Activated T-helper 1 cell treated with anti-CD3 and anti-CD28 coated beads, Interleukin-12 subunit alpha, Interleukin-12 subunit beta, Interleukin-2, Interleukin-4 antibody, amounts not matched to agents 30 ng/mL and 10 ng/mL and 1 ng/mL, durations not matched to agents 14 hours and 24 hours and 36 hours (primary cell): Measurements from ENCODE around the gene TICAM1. TPM values are rescaled to one million over a fixed set of nuclear protein-coding genes. Genes with fewer than 3 reads are reported as not detected.
A peak's percentile ranks its signal among the peaks of the same experiment; 100 is the strongest.

Experiments
- DNase-seq: peaks from one replicate; pipeline ENCODE4 v3.0.0; 2021; ENCODE audit warnings: low spot score
- H3K27ac Mint-ChIP-seq: one replicate; pipeline ENCODE4 v1.8.0; 2021; ENCODE audit warnings: mild to moderate bottlenecking, mixed read lengths
- H3K27me3 Mint-ChIP-seq: one replicate; pipeline ENCODE4 v1.8.0; 2022; ENCODE audit warnings: mild to moderate bottlenecking, moderate library complexity, mixed read lengths; ENCODE audit not compliant: insufficient read depth
- H3K36me3 Mint-ChIP-seq: one replicate; pipeline ENCODE4 v1.8.0; 2021; ENCODE audit warnings: low read depth, mixed read lengths
- H3K4me1 Mint-ChIP-seq: one replicate; pipeline ENCODE4 v1.8.0; 2021; ENCODE audit warnings: low read depth, mixed read lengths
- H3K4me3 Mint-ChIP-seq: one replicate; pipeline ENCODE4 v1.8.0; 2021; ENCODE audit warnings: mild to moderate bottlenecking, moderate library complexity, mixed read lengths
- H3K9me3 Mint-ChIP-seq: one replicate; pipeline ENCODE4 v1.8.0; 2021; ENCODE audit warnings: mixed read lengths
- intact Hi-C: fragments of 100-400 bp; cut with micrococcal nuclease; formaldehyde crosslinking; loops from one replicate; pipeline ENCODE4 v1.15.1; 2024
- total RNA-seq: library from RNA; stranded (reverse); gene quantifications from 2 replicates; pipeline ENCODE4 v1.2.3, GENCODE V29; 2022

TICAM1 gene
- total RNA-seq: 31.2 and 33.3 TPM in 2 replicates

DNA sequence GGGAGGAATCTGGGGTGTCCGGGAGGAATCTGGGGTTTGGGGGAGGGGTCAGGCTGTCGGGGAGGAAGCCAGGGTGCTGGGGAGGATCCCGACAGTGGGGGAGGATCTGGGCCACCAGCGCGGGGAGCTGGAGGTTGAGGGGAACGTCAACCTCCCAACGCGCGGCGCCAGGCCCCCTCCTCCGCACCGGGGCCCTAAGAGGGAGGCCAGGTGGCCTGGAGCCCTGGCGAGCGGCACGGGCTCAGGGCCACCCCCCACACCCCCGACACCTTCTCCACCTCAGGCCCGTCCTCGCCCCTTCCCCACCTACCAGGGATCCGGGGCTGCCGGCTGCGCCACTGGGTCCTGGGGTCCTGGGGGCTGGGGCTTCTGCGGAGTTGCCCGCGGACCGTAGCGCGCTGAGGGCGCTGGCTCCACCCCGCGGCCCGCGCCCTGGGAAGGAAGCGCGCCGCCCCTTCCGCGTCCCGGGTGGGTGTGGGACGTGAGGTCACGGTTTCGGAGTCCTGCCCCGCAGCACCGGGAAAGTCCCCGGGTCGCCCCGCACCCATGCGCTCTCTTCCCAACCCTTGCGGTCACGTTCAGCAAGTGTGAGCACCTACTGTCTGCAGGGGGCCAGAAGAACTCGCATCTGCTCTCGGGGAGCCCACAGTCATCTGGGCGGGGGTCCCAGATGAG is at the start of gene TICAM1:
TSS of gene TICAM1 (minus strand) at position 409 of the 675 bp plus-strand sequence. CDS start 13,335 bp downstream, outside the sequence.
- intact Hi-C loops: loop anchor here (1.0 to 2.0 kb wide), 4 partner anchors 16 to 35 kb away; partner anchors contain the start of gene PLIN3
- H3K36me3 Mint-ChIP-seq: peaks cover 11% of the 10 kb centered on the region

DNA sequence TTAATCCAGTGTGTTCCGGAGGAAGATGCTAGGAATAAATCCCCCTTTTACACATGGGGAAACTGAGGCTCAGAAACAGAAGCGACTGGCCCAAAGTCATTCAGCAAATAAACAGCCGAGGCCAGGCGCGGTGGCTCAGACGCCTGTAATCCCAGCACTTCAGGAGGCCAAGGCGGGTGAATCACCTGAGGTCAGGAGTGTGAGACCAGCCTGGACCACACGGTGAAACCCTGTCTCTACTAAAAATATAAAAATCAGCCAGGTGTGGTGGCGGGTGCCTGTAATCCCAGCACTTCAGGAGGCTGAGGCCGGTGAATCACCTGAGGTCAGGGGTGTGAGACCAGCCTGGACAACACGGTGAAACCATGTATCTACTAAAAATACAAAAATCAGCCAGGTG is 47.5 kb upstream of the TICAM1 start:
- Mint-ChIP-seq H3K36me3 (no peaks in the 10 kb centered on the region), H3K4me1 (no peaks in the 10 kb centered on the region), H3K27ac (no peak overlapping the region), H3K27me3 (peaks cover 2% of the 10 kb centered on the region), H3K9me3 (no peaks in the 10 kb centered on the region), H3K4me3 (no peak overlapping the region)
- no peak for DNase-seq
- intact Hi-C loops: no loop called here

More for the DNA sequence above, at the start of gene TICAM1:
- Mint-ChIP-seq H3K4me1 (peaks cover 22% of the 10 kb centered on the region), H3K4me3 (peak within 1 kb of the TSS; percentile 91), H3K27ac (peak within 1 kb of the TSS; percentile 94), H3K27me3 (no peaks in the 10 kb centered on the region), H3K9me3 (no peaks in the 10 kb centered on the region)
- peak; percentile 85 for DNase-seq

DNA sequence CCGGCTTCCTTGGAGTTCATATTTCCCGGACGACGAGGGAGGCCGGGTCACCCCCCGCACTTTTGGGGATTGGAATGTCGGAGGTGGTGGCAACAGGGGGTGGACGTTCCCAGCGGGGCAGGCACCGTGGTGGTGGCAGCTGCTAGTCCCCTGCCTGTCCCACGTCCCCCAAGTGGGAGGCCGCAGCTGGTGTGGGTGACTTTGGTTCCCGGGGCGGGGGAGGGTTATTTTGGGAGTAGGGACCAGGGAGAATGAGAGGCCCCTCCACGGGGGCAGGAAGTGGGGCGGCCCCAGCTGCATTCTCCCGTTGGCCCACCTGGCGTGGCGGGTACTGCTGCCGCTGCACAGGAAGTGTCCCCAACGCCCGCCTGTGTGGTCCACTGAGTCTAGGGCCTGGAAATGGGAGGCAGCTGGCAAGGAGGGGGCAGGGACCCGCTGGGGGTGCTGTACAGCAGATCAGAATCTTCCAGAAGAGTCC is 47.0 kb upstream of the TICAM1 start:
- intact Hi-C loops: no loop called here
- Mint-ChIP-seq H3K9me3 (no peaks in the 10 kb centered on the region), H3K27ac (no peak overlapping the region), H3K27me3 (peaks cover 2% of the 10 kb centered on the region), H3K4me1 (no peaks in the 10 kb centered on the region), H3K4me3 (no peak overlapping the region), H3K36me3 (no peaks in the 10 kb centered on the region)
- no peak for DNase-seq

DNA sequence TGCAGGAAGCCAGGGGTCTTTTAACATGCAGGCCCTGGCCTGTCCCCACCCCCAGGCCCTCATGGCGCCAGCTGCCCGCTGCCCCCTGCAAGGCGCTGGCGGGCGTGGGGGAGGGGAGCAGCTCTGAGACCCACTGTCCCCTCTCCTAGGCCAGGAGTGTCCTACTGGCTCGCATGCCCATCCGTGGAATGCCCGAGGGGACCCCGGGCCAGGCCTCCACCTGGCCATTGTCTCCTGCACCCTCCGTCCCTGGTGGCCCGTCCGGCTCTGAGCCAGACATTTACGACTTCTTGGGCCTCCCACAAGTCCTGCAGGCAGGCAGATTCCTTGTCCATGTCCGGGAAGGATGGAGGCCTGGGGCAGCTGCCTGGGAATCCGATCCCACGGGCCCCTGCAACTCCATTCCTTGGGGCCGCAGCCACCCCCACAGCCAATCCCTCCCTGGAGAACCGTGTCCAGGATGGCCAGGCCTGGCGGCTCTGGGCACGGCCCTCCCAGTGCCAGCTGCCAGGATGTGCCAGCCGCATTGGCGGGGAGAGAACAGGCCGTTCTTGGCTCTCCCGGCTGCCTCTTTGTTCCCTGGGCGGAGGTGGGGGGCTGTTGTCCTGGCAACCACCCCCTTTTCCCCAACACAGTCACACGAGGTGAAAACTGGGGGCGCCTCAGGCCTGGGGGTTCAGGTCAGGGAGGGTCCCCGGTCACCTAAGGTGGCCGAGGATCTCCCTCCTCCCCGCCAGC is 46.4 kb upstream of the TICAM1 start:
- peaks cover 2% of the 10 kb centered on the region for H3K27me3 Mint-ChIP-seq
- H3K36me3 Mint-ChIP-seq: no peaks in the 10 kb centered on the region
- H3K4me1 Mint-ChIP-seq: peaks cover under 1% of the 10 kb centered on the region
- no peak for DNase-seq
- H3K4me3 Mint-ChIP-seq: no peak overlapping the region
- no peaks in the 10 kb centered on the region for H3K9me3 Mint-ChIP-seq
- H3K27ac Mint-ChIP-seq: no peak overlapping the region
- intact Hi-C loops: no loop called here

DNA sequence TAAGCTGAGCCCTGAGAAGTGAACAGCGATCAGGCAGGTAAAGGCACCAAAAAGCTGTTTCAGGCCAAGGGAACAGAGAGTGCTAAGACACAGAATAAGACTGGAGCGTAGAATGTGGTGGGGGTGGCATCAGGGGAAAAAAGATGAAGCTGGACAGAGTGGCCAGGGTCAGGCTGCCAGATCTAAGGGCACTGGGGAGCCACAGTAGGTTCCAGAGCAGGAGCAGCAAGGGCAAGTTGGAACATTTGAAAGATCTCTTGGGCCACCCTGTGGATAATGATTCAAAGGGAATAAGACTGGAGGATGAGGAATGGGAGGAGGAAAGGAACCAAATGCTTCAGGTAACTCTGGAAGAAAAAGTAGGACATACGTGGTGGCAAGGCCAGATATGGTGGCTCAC is 42.4 kb upstream of the TICAM1 start:
- Mint-ChIP-seq H3K27ac (no peak overlapping the region), H3K4me3 (no peak overlapping the region), H3K36me3 (no peaks in the 10 kb centered on the region), H3K9me3 (no peaks in the 10 kb centered on the region), H3K27me3 (peaks cover 8% of the 10 kb centered on the region), H3K4me1 (peaks cover 18% of the 10 kb centered on the region)
- intact Hi-C loops: no loop called here
- DNase-seq: no peak

DNA sequence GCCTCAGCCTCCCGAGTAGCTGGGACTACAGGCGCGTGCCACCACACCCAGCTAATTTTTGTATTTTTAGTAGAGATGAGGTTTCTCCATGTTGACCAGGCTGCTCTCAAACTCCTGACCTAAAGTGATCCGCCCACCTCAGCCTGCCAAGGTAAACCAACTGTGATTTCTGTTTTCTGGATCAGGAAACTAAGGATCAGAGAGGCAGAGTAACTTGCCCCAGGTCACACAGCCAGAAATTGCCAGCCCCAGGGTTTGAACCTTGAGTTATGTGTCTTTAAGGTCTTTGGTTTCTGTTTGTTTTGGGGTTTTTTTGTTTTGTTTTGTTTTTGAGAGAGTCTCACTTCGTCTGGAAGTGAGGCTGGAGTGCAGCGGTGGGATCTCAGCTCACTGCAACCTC is 40.2 kb upstream of the TICAM1 start:
- intact Hi-C loops: loop anchor here (1.0 kb wide), 2 partner anchors 40 to 160 kb away; no protein-coding TSS in a partner anchor
- Mint-ChIP-seq H3K36me3 (no peaks in the 10 kb centered on the region), H3K27me3 (peaks cover 6% of the 10 kb centered on the region), H3K9me3 (no peaks in the 10 kb centered on the region), H3K4me3 (no peak overlapping the region), H3K4me1 (peaks cover 28% of the 10 kb centered on the region), H3K27ac (no peak overlapping the region)
- DNase-seq: no peak

DNA sequence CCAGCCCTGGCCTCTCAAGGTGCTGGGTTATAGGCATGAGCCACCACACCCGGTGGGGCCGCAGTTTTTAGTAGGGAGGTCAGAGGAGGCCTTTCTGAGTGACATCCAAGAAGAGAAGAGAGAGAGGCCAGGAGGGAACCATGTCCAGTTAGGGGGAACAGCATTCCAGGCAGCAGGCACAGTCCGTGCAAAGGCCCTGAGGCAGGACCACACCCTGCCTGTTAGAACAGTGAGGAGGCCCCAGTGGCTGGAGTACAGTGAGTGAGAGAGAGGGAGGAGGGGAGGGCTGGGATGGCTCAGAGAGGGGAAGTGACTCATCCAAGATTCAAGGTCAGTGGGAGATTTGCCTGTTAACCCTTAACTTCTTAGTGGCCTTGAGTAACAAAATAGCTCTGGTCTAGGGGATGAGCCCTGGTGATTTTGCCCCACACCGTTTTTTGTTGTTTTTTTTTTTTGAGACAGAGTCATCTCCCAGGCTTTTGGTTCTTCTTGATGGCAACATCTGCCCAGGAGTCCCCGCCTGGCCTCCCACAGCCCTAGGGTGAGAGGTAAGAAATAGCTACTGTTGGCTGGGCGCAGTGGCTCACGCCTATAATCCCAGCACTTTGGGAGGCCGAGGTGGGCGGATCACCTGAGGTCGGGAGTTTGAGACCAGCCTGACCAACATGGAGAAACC is 38.7 kb upstream of the TICAM1 start:
- Mint-ChIP-seq H3K27me3 (peaks cover 6% of the 10 kb centered on the region), H3K27ac (no peak overlapping the region), H3K4me1 (peaks cover 34% of the 10 kb centered on the region), H3K36me3 (no peaks in the 10 kb centered on the region), H3K9me3 (no peaks in the 10 kb centered on the region), H3K4me3 (no peak overlapping the region)
- intact Hi-C loops: no loop called here
- DNase-seq: no peak

DNA sequence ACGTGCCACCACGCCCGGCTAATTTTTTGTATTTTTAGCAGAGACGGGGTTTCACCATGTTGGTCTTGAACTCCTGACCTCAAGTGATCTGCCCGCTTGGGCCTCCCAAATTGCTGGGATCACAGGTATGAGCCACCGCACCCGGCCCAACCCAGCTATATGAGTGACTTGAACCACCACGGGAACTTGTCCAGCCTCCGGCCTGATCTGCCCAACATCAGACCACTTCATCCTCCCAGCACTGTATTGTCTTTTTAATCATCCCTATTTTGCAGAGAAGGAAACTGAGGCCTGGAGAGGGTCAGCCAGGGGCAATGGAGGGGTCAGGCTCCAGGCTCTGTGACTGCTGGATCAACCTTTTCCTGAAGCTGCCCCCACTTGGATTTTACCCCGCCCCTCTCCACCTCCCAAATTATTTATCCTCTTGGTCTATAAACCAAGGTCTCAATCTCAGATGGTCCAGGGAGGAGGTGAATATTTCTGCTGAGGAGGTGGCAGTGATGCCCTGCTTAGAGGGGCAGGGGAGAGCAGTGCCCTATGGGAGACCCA is 36.8 kb upstream of the TICAM1 start:
- H3K4me3 Mint-ChIP-seq: peak overlapping the region; percentile 85
- H3K27me3 Mint-ChIP-seq: peaks cover 6% of the 10 kb centered on the region
- DNase-seq: no peak
- no peaks in the 10 kb centered on the region for H3K36me3 Mint-ChIP-seq
- no peaks in the 10 kb centered on the region for H3K9me3 Mint-ChIP-seq
- H3K4me1 Mint-ChIP-seq: peaks cover 34% of the 10 kb centered on the region
- H3K27ac Mint-ChIP-seq: peak overlapping the region; percentile 55
- intact Hi-C loops: loop anchor here (5.0 kb wide), 1 partner anchor 136 kb away; no protein-coding TSS in a partner anchor

DNA sequence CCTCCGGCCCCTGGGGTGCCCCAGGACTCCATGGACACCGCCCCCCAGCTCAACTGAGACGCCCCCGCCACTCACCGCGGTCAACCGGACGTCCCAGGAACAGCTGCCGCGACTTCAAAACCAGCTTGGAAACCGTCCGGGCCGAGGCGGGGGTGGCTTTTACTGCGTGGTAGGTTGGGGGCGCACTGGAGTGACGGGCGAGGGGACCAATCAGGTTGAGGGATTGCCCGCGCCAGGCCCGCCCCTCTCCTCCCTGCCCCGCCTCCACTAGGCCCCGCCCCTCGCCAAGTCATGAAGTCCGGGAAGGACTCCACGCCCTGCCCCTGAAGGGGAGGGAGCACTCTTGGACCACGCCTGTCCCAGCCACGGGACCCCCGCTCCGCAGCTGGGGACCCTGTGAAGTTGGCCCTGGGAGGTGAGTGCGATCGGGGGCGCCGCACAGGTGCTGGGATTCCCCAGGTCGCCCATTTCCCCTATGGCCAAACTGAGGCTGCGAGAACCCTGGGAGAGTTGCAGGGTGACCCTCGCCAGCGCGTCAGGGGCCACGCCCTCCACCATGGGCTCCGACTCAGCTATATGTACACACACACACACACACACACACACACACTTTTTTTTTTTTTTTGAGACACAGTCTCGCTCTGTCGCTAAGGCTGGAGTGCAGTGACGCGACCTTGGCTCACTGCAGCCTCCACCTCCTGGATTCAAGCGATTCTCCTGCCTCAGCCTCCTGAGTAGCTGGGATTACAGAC is 36.2 kb upstream of the TICAM1 start, which contains the start of gene PLIN3:
TSS of gene PLIN3 (minus strand) at position 134 of the 752 bp plus-strand sequence. CDS start 6,273 bp downstream, outside the sequence.
- Mint-ChIP-seq H3K9me3 (no peaks in the 10 kb centered on the region), H3K4me1 (peaks cover 31% of the 10 kb centered on the region), H3K36me3 (no peaks in the 10 kb centered on the region), H3K27ac (peak within 1 kb of the TSS; percentile 55), H3K27me3 (peaks cover 6% of the 10 kb centered on the region), H3K4me3 (peak within 1 kb of the TSS; percentile 85)
- peak; percentile 86 for DNase-seq
- intact Hi-C loops: loop anchor here (1.0 to 5.0 kb wide), 8 partner anchors 37 to 197 kb away; partner anchors contain the start of genes FEM1A, MYDGF and TICAM1

DNA sequence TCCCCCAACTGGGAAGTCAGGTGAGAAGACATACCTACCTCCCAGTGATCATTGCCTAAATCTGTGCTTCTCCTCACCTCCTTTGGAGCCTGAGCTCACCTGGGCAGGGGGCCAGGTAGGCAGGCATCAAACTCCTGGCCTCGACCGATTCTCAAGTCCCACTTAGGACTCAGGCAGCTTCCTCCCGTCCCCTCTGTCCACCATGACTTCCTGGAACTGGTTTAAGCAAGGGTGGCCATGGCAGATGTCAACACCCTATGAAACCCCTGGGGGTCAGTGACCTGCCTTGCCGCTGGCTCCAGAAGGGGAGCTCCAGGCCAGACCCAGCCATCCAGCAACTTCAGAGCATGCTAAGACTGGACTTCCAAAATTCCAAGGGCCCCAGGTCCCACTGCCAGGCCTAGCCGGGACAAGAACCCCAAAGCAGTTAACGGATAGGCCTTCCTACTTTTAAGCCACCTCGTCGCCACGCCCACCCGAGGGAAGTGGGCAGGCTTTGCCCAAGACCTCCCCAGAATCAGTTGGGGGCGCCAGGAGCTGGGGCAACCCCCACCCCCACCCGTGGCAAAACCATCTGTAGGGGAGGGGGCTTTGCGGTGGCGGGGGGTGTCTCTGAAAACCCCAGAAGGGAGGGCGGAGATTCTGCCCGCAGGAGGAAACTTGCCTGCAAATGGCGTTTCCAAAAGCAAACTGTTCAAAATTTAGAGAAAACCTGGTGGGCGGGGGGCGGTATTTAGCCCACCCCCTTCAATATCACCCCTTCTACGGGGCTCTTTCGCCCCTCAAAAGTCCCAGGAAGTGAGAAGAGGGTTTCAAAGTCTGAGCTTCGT is 35.3 kb upstream of the TICAM1 start:
- Mint-ChIP-seq H3K4me3 (peak overlapping the region; percentile 85), H3K27ac (peak overlapping the region; percentile 48), H3K27me3 (peaks cover 2% of the 10 kb centered on the region), H3K4me1 (peaks cover 28% of the 10 kb centered on the region), H3K36me3 (no peaks in the 10 kb centered on the region), H3K9me3 (no peaks in the 10 kb centered on the region)
- peak; percentile 14 for DNase-seq
- intact Hi-C loops: loop anchor here (1.0 to 5.0 kb wide), 8 partner anchors 36 to 197 kb away; partner anchors contain the start of genes FEM1A, MYDGF and TICAM1

DNA sequence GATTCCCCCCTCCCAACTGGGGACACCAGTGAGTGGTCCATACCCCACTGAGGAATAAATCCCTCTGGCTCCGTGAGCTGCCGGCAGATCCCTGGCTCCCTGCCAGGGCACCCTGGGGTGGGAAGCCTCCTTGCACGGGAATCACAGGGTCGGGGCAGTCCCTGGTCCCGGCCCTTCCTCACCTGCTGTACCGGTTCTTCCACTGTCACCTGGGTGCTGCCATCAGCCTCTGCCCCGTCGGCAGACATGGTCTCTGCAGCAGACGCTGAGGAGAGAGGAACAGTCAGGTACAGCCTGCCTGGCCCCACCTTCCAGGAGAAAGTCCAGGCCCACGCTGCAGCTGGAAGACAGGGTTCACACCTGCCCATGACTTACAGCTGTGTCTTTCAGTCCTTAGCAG is 29.6 kb upstream of the TICAM1 start:
- no peaks in the 10 kb centered on the region for H3K9me3 Mint-ChIP-seq
- peaks cover under 1% of the 10 kb centered on the region for H3K4me1 Mint-ChIP-seq
- no peaks in the 10 kb centered on the region for H3K36me3 Mint-ChIP-seq
- intact Hi-C loops: no loop called here
- no peaks in the 10 kb centered on the region for H3K27me3 Mint-ChIP-seq
- no peak overlapping the region for H3K4me3 Mint-ChIP-seq
- H3K27ac Mint-ChIP-seq: no peak overlapping the region
- DNase-seq: no peak
